Measurements from ENCODE around the gene RAB33B.
"Not testable (repeated sequence)": the region's sequence is repeated elsewhere in the genome, so short reads cannot be mapped to it uniquely, and the experiment has no call there.

Gene RAB33B

DNA sequence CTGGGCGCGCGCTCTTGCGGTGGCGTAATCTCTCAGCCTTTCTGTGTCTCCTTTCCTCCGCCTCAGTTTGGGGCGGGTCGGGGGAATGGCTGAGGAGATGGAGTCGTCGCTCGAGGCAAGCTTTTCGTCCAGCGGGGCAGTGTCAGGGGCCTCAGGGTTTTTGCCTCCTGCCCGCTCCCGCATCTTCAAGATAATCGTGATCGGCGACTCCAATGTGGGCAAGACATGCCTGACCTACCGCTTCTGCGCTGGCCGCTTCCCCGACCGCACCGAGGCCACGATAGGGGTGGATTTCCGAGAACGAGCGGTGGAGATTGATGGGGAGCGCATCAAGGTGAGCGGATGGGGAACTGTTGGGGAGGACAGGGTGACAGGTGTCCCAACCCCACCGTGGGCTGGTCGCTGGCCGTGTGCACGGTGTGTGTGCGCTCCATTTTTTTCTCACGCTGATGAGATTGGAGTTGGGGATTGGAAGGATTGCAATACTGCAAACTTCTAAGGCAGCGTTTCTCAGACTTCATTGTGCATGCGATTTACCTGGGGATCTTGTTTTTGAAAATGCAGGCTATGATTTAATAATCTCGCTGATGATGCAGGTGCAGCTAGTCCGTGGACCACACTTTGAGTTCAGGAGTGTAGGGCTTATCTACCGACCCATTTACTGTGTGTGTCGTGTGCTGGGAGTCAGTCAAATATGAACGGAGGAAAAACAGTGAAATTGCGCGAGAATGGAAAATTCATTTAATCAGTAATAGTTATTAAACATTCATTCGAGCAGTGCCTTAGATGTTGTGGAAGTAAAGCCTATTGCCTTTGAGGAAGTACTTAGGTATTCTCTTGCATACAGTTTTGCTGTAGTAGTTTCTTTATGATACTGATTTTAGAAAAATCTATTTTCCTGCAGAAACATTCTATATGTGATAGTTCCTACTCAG is at the start of gene RAB33B:
RAB33B (plus strand) TSS at position 11 of the 935 bp plus-strand sequence; CDS start at position 86, 75 bp downstream.
- H3K4me1 ChIP-seq (ENCODE audit: control insufficient read depth, insufficient read depth, low read length, unreplicated experiment), result peaks cover 32% of the 10 kb centered on the region
- H3K79me2 ChIP-seq (ENCODE audit: control insufficient read depth, insufficient read depth, low read length, unreplicated experiment), result peaks cover 58% of the 10 kb centered on the region
- peak within 1 kb of the TSS; percentile 99 for H3K4me3 ChIP-seq (ENCODE audit: low read depth, low read length)
- H3K27me3 ChIP-seq (ENCODE audit: insufficient read depth, low read length), result no peaks in the 10 kb centered on the region
- peaks cover 7% of the 10 kb centered on the region; the same call in 1 of the 2 replicates for H3K36me3 ChIP-seq (ENCODE audit: insufficient read depth, low read length)
- H3K27ac ChIP-seq (ENCODE audit: low read depth, low read length), result peak within 1 kb of the TSS; percentile 72
- peak within 1 kb of the TSS; percentile 99 for H2AFZ ChIP-seq (ENCODE audit: low read length, unreplicated experiment)

DNA sequence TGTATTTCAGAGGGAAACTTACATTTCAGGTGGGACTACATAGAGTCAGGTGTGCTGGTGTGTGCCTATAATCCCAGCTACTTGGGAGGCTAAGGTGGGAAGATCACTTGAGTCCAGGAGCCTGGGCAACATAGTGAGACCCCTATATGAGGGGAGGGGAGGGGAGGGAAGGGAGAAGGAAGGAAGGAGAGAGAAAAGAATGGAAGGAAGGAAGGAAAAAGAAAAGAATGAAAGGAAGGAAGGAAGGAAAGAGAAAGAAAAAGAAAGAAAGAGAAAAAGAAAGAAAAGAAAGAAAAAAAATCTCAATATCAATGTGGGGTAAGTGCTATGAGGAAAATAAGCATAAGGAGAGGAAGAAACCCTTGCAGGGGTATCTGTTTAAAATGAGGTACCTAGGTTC is 43.6 kb upstream of the RAB33B start:
- H3K27me3 ChIP-seq (ENCODE audit: insufficient read depth, low read length), result no peaks in the 10 kb centered on the region
- no peaks in the 10 kb centered on the region for H3K4me1 ChIP-seq (ENCODE audit: control insufficient read depth, insufficient read depth, low read length, unreplicated experiment)
- H2AFZ ChIP-seq (ENCODE audit: low read length, unreplicated experiment), result no peak overlapping the region
- H3K27ac ChIP-seq (ENCODE audit: low read depth, low read length), result no peak overlapping the region
- H3K36me3 ChIP-seq (ENCODE audit: insufficient read depth, low read length), result no peaks in the 10 kb centered on the region
- H3K4me3 ChIP-seq (ENCODE audit: low read depth, low read length), result no peak overlapping the region
- no peaks in the 10 kb centered on the region for H3K79me2 ChIP-seq (ENCODE audit: control insufficient read depth, insufficient read depth, low read length, unreplicated experiment)

DNA sequence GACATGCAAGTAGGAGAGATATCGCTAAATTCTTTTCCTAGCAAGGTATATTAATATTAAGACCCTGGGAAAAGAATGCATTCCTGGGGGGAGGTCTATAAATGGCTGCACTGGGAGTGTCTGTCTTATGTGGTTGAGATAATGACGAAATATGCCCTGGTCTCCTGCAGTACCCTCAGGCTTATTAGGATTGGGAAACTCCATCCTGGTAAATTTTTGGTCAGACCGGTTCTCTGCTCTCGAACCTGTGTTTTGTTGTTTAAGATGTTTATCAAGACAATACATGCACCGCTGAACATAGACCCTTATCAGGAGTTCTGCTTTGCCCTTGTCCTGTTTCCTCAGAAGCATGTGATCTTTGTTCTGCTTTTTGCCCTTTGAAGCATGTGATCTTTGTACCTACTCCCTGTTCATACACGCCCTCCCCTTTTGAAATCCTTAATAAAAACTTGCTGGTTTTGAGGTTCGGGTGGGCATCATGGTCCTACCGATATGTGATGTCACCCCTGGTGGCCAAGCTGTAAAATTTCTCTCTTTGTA is 39.2 kb upstream of the RAB33B start:
- not testable (repeated sequence) for H3K4me1 ChIP-seq (ENCODE audit: control insufficient read depth, insufficient read depth, low read length, unreplicated experiment); H2AFZ ChIP-seq (ENCODE audit: low read length, unreplicated experiment); H3K27me3 ChIP-seq (ENCODE audit: insufficient read depth, low read length); H3K79me2 ChIP-seq (ENCODE audit: control insufficient read depth, insufficient read depth, low read length, unreplicated experiment); H3K27ac ChIP-seq (ENCODE audit: low read depth, low read length); H3K36me3 ChIP-seq (ENCODE audit: insufficient read depth, low read length); H3K4me3 ChIP-seq (ENCODE audit: low read depth, low read length)

DNA sequence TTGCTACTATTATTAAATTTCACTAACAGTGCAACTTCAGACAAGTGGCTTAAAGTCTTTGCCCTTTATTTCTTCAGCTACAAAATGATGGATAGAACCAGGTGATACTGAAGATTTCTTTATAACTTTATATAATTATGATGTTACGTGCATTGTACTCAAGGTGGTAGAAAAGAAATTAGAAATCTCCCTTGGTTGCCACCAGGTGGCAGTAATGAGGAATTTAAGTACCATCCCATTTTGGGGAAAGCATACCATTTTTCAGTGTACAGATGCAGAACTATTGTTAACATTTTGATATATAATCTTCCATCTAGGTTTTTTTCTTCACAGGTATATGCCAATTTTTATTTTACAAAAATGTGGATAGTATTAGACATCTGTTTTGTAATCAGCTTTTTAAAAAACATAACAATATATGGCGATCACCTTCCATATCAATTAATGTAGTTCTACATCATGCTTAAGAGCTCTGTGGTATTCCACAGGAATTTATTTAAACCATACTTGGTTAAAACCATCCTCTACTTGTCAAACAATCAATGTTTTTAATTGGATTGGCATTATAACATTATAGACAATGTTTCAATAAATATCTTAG is 37.7 kb upstream of the RAB33B start:
- Histone ChIP-seq H2AFZ (ENCODE audit: low read length, unreplicated experiment) (no peak overlapping the region), H3K27ac (ENCODE audit: low read depth, low read length) (no peak overlapping the region), H3K4me1 (ENCODE audit: control insufficient read depth, insufficient read depth, low read length, unreplicated experiment) (no peaks in the 10 kb centered on the region), H3K27me3 (ENCODE audit: insufficient read depth, low read length) (no peaks in the 10 kb centered on the region), H3K79me2 (ENCODE audit: control insufficient read depth, insufficient read depth, low read length, unreplicated experiment) (no peaks in the 10 kb centered on the region), H3K4me3 (ENCODE audit: low read depth, low read length) (no peak overlapping the region), H3K36me3 (ENCODE audit: insufficient read depth, low read length) (peaks cover 4% of the 10 kb centered on the region; the same call in 1 of the 2 replicates)

DNA sequence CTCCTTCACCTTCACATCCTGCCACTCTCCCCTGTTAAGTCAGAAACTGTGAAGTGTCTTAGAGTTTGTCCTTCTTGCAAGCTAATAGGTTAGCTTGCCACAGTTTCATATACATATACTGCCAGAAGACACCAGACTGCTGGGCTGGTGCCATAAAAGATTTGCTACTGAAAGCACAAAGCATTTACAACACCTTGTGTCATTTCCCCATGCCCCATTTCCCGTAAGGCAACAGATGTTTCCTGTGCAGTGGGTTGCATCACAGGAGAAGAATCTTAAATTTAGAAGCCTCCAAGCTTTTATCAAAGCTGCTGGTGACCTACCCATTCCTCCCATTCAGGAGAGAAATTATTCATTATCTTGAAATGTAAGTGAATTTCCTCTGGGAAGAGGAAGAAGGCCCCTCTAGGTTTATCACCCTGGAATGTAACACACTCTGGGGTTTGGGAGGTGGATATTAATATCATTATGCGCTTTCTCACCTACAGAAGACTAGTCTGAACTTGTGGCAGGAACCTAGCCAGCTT is 34.5 kb upstream of the RAB33B start:
- no peak overlapping the region for H3K4me3 ChIP-seq (ENCODE audit: low read depth, low read length)
- H2AFZ ChIP-seq (ENCODE audit: low read length, unreplicated experiment), result no peak overlapping the region
- no peaks in the 10 kb centered on the region for H3K27me3 ChIP-seq (ENCODE audit: insufficient read depth, low read length)
- no peaks in the 10 kb centered on the region for H3K4me1 ChIP-seq (ENCODE audit: control insufficient read depth, insufficient read depth, low read length, unreplicated experiment)
- H3K36me3 ChIP-seq (ENCODE audit: insufficient read depth, low read length), result peaks cover 4% of the 10 kb centered on the region; the same call in 1 of the 2 replicates
- H3K27ac ChIP-seq (ENCODE audit: low read depth, low read length), result no peak overlapping the region
- no peaks in the 10 kb centered on the region for H3K79me2 ChIP-seq (ENCODE audit: control insufficient read depth, insufficient read depth, low read length, unreplicated experiment)

DNA sequence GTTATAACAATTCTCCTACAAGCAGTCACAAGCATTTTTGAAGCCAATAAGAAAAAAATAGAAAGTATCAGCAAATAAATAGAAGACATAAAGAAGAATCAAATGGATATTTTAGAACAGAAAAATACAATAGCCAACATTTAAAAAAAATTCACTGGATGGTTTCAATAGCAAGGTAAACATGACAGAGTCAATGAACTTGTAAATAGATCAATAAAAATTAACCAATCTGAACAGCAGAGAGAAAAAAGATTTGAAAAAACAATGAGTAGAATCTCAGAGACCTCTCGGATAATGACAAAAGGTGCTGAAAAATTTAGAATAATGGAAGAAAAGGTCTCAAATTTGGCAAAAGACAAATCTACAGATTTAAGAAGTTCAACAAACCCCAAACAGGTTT is 33.3 kb upstream of the RAB33B start:
- no peaks in the 10 kb centered on the region for H3K79me2 ChIP-seq (ENCODE audit: control insufficient read depth, insufficient read depth, low read length, unreplicated experiment)
- H3K27me3 ChIP-seq (ENCODE audit: insufficient read depth, low read length), result no peaks in the 10 kb centered on the region
- H3K27ac ChIP-seq (ENCODE audit: low read depth, low read length), result no peak overlapping the region

DNA sequence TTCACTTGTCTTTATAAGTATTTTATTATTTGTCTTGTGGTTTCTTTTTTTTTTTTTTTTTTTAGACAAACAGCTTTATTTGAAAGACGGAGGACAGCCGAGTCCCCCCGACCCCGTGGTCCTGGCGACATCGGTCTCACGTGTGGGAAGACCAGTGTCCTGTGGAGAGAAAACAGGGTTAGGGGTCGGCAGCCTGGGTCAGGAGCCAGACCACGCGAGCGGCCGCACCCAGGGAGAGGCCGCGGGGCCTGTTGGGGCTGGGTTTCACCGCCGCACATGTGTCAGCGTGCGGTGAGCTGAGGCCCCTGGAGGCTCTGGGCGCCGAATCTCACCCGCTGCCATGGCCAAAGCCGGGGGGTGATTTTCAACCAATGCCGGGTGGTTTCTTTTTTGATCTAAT is 17.8 kb upstream of the RAB33B start:
- H2AFZ ChIP-seq (ENCODE audit: low read length, unreplicated experiment), result no peak overlapping the region
- H3K27ac ChIP-seq (ENCODE audit: low read depth, low read length), result no peak overlapping the region
- no peaks in the 10 kb centered on the region for H3K79me2 ChIP-seq (ENCODE audit: control insufficient read depth, insufficient read depth, low read length, unreplicated experiment)
- H3K4me1 ChIP-seq (ENCODE audit: control insufficient read depth, insufficient read depth, low read length, unreplicated experiment), result no peaks in the 10 kb centered on the region
- H3K36me3 ChIP-seq (ENCODE audit: insufficient read depth, low read length), result peaks cover 30% of the 10 kb centered on the region
- no peaks in the 10 kb centered on the region for H3K27me3 ChIP-seq (ENCODE audit: insufficient read depth, low read length)
- H3K4me3 ChIP-seq (ENCODE audit: low read depth, low read length), result no peak overlapping the region

More for the DNA sequence above, 33.3 kb upstream of the RAB33B start:
- Histone ChIP-seq H3K36me3 (ENCODE audit: insufficient read depth, low read length) (peaks cover 4% of the 10 kb centered on the region; the same call in 1 of the 2 replicates), H3K4me3 (ENCODE audit: low read depth, low read length) (no peak overlapping the region), H3K4me1 (ENCODE audit: control insufficient read depth, insufficient read depth, low read length, unreplicated experiment) (no peaks in the 10 kb centered on the region), H2AFZ (ENCODE audit: low read length, unreplicated experiment) (no peak overlapping the region)

DNA sequence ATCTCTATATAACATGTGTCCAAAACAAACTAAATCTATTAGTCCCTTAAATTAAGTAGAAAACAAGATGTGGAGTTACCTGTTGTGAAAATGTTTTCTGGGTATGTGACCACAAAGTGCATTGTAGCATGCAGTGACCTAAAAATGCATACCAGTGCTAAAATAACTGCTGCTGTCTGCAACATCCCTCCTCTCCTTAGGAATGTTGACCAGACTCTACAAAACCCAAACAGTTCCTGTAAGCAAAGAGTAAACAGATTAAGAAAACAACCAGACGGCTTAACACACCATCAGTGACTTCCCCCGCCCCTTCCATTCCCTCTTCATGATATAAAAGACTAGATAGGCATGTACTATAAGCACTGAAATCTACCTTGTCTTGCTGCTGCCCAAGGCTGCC is 15.8 kb upstream of the RAB33B start:
- H3K4me1 ChIP-seq (ENCODE audit: control insufficient read depth, insufficient read depth, low read length, unreplicated experiment), result no peaks in the 10 kb centered on the region
- no peaks in the 10 kb centered on the region for H3K79me2 ChIP-seq (ENCODE audit: control insufficient read depth, insufficient read depth, low read length, unreplicated experiment)
- no peak overlapping the region for H3K27ac ChIP-seq (ENCODE audit: low read depth, low read length)
- H3K36me3 ChIP-seq (ENCODE audit: insufficient read depth, low read length), result peaks cover 30% of the 10 kb centered on the region
- no peak overlapping the region for H2AFZ ChIP-seq (ENCODE audit: low read length, unreplicated experiment)
- no peak overlapping the region for H3K4me3 ChIP-seq (ENCODE audit: low read depth, low read length)
- H3K27me3 ChIP-seq (ENCODE audit: insufficient read depth, low read length), result no peaks in the 10 kb centered on the region

DNA sequence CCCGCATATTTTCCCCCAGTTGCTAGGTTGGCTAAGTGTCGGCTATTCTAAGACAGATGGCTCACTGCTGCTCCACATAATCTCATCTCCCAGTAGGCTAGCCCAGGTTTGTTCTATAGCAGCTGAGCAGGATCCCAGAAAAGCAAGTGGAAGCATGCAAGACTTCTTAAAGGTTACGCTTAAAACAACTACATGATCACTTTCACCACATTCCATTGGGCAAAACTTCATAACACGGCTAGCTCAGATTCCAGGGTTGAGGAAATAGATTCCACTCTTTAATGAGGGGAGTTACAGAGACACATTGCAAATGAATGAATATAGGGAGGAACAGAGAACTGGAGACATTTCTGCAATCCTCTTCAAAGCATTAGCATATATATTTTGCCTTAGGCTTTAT is 12.9 kb upstream of the RAB33B start:
- no peaks in the 10 kb centered on the region for H3K4me1 ChIP-seq (ENCODE audit: control insufficient read depth, insufficient read depth, low read length, unreplicated experiment)
- no peak overlapping the region for H3K4me3 ChIP-seq (ENCODE audit: low read depth, low read length)
- H2AFZ ChIP-seq (ENCODE audit: low read length, unreplicated experiment), result no peak overlapping the region
- no peaks in the 10 kb centered on the region for H3K79me2 ChIP-seq (ENCODE audit: control insufficient read depth, insufficient read depth, low read length, unreplicated experiment)
- peaks cover 30% of the 10 kb centered on the region for H3K36me3 ChIP-seq (ENCODE audit: insufficient read depth, low read length)
- no peaks in the 10 kb centered on the region for H3K27me3 ChIP-seq (ENCODE audit: insufficient read depth, low read length)
- no peak overlapping the region for H3K27ac ChIP-seq (ENCODE audit: low read depth, low read length)

DNA sequence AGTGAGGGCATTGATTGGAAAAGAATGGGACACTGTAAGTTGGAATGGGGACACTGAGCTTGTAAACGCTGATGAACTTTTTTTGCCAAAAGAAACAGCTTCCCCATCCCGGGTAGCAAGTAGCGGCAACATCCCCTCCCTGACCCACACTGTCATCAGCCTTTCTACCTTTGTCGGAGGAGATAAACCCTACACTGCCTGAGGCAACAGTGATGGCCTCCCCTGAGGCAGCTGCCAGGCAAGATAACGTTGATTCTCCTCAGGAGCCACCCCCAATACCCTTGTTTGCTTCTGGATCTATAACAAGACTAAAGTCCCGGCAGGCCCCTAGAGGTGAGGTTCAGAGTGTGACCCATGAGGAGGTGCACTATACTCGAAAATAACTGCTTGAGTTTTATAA is 10.3 kb upstream of the RAB33B start:
- H3K79me2 ChIP-seq (ENCODE audit: control insufficient read depth, insufficient read depth, low read length, unreplicated experiment), result no peaks in the 10 kb centered on the region
- H3K27me3 ChIP-seq (ENCODE audit: insufficient read depth, low read length), result no peaks in the 10 kb centered on the region
- no peak overlapping the region for H3K27ac ChIP-seq (ENCODE audit: low read depth, low read length)
- H2AFZ ChIP-seq (ENCODE audit: low read length, unreplicated experiment), result no peak overlapping the region
- peaks cover 6% of the 10 kb centered on the region; the same call in 1 of the 2 replicates for H3K36me3 ChIP-seq (ENCODE audit: insufficient read depth, low read length)
- no peaks in the 10 kb centered on the region for H3K4me1 ChIP-seq (ENCODE audit: control insufficient read depth, insufficient read depth, low read length, unreplicated experiment)
- no peak overlapping the region for H3K4me3 ChIP-seq (ENCODE audit: low read depth, low read length)

Data from ACC112 (cell line).